Fibroblast of the aortic adventitia (primary cell): Measurements from ENCODE around the gene ACVRL1. TPM values are rescaled to one million over a fixed set of nuclear protein-coding genes. Genes with fewer than 3 reads are reported as not detected.
"Not testable (repeated sequence)": the region's sequence is repeated elsewhere in the genome, so short reads cannot be mapped to it uniquely, and the experiment has no call there.

Experiments used
- DNase-seq: peaks from one replicate; pipeline ENCODE4 v3.0.0-alpha.2; 2010; ENCODE audit warnings: low read depth
- H3K4me3 ChIP-seq: 2 replicates; pipeline ENCODE4 v1.5.1; 2011; ENCODE audit warnings: low read depth, mild to moderate bottlenecking, control low read depth, low read length, moderate library complexity
- total RNA-seq: library from RNA; depleted of rRNA; stranded (reverse); fragments of >200 nt; gene quantifications from 2 replicates; pipeline ENCODE4 v1.2.3, GENCODE V29; 2012; ENCODE audit warnings: low replicate concordance
- TF ChIP-seq, protein P1 (sequence below): IDR thresholded peaks from 2 replicates; pipeline ENCODE4 v1.5.1; 2011; ENCODE audit warnings: mild to moderate bottlenecking, low read length, control low read depth, inconsistent platforms; ENCODE audit not compliant: insufficient read depth

The ACVRL1 gene
- total RNA-seq, 1 donor, result 56.5 TPM

- DNase-seq, result no peak
- H3K4me3 ChIP-seq, result no peak overlapping the region
- TF ChIP-seq, protein P1, sequence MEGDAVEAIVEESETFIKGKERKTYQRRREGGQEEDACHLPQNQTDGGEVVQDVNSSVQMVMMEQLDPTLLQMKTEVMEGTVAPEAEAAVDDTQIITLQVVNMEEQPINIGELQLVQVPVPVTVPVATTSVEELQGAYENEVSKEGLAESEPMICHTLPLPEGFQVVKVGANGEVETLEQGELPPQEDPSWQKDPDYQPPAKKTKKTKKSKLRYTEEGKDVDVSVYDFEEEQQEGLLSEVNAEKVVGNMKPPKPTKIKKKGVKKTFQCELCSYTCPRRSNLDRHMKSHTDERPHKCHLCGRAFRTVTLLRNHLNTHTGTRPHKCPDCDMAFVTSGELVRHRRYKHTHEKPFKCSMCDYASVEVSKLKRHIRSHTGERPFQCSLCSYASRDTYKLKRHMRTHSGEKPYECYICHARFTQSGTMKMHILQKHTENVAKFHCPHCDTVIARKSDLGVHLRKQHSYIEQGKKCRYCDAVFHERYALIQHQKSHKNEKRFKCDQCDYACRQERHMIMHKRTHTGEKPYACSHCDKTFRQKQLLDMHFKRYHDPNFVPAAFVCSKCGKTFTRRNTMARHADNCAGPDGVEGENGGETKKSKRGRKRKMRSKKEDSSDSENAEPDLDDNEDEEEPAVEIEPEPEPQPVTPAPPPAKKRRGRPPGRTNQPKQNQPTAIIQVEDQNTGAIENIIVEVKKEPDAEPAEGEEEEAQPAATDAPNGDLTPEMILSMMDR, result no peak
Observed at GRCh38 chr12:51884676-51885229, 22.6 kb upstream of the ACVRL1 start.

- not testable (repeated sequence) for H3K4me3 ChIP-seq
Observed at GRCh38 chr12:51885294-51886020, 21.8 kb upstream of the ACVRL1 start.

GRCh38 chr12:51886021-51886710 is 21.1 kb upstream of the ACVRL1 start:
- TF ChIP-seq, protein P1, result no peak
- no peak overlapping the region for H3K4me3 ChIP-seq
- DNase-seq, result peak; percentile 94

More at GRCh38 chr12:51885294-51886020, 21.8 kb upstream of the ACVRL1 start:
- not testable (repeated sequence) for DNase-seq

- TF ChIP-seq, protein P1, result no peak
- no peak within 1 kb of the TSS for H3K4me3 ChIP-seq
- DNase-seq, result no peak
Observed at GRCh38 chr12:51887476-51888315, 19.6 kb upstream of the ACVRL1 start, which contains the start of gene ANKRD33. TSS of gene ANKRD33 (plus strand) at chr12:51888103. CDS start at chr12:51888187, 84 bp downstream.

DNA sequence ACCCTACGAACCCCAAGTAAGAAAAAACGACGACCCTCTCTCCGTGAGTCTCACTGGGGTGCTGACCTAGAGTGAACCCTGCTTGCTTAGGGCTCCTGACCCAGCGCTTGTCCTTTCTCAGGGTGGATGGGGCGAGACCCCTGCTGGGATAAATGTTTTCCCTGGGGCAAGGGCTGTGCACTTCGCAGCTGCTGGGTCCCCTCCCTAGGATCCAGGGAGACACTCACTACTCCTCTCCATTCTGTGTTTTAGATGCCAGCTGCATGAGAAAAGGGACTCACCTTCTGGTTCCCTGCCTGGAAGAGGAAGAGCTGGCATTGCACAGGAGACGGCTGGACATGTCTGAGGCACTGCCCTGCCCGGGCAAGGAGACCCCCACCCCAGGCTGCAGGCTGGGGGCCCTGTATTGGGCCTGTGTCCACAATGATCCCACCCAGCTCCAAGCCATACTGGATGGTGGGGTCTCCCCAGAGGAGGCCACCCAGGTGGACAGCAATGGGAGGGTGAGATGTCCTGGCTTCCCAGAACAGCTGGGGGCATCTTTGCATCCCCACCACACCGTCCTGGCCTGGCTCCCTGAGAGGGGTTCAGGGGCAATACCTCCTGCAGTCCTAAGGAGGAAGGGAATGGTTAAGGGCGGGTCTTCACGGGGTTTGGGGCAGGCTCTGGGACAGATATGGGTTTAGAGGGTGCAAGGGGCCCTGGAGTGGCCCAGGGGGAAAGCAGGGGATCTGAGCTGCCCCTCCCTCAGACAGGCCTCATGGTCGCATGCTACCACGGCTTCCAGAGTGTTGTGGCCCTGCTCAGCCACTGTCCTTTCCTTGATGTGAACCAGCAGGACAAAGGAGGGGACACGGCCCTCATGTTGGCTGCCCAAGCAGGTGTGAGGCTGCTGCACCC is 18.7 kb upstream of the ACVRL1 start:
- TF ChIP-seq, protein P1, result no peak
- no peak for DNase-seq
- H3K4me3 ChIP-seq, result no peak overlapping the region

- TF ChIP-seq, protein P1, result peak; percentile 16
- DNase-seq, result no peak
- H3K4me3 ChIP-seq, result no peak overlapping the region
Observed at GRCh38 chr12:51889216-51890132, 17.8 kb upstream of the ACVRL1 start.
